ENCODE data around the gene TUBB4B.

Gene TUBB4B

DNA sequence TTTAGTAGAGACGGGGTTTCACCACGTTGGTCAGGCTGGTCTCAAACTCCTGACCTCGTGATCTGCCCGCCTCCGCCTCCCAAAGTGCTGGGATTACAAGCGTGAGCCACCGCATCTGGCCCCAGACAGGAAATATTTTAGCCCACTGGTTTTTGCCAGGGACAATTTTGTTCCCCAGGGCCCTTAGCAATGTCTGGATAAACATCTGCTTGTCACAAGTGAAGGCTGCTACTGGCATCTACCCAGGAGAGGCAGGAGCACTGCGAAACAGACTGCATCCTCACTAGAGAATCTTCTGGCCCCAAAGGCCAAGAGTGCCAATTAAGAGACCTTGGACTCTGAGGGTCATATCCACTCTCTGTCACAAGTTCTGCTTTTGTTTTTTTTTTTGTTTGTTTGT, 38.1 kb upstream of the TUBB4B start:
- peaks cover 17% of the 10 kb centered on the region for H3K4me1 ChIP-seq (ENCODE audit: insufficient read depth, poor library complexity, severe bottlenecking)
- no peak overlapping the region for H3K27ac ChIP-seq (ENCODE audit: poor library complexity, severe bottlenecking)
- TF ChIP-seq, protein P1, sequence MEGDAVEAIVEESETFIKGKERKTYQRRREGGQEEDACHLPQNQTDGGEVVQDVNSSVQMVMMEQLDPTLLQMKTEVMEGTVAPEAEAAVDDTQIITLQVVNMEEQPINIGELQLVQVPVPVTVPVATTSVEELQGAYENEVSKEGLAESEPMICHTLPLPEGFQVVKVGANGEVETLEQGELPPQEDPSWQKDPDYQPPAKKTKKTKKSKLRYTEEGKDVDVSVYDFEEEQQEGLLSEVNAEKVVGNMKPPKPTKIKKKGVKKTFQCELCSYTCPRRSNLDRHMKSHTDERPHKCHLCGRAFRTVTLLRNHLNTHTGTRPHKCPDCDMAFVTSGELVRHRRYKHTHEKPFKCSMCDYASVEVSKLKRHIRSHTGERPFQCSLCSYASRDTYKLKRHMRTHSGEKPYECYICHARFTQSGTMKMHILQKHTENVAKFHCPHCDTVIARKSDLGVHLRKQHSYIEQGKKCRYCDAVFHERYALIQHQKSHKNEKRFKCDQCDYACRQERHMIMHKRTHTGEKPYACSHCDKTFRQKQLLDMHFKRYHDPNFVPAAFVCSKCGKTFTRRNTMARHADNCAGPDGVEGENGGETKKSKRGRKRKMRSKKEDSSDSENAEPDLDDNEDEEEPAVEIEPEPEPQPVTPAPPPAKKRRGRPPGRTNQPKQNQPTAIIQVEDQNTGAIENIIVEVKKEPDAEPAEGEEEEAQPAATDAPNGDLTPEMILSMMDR (IDR thresholded peaks at IDR 0.05; ENCODE audit: poor library complexity, severe bottlenecking), result no peak
- H3K4me3 ChIP-seq (ENCODE audit: severe bottlenecking), result no peak overlapping the region
- no peak for DNase-seq (ENCODE audit: low spot score)
- H3K27me3 ChIP-seq (ENCODE audit: insufficient read depth, poor library complexity, severe bottlenecking), result no peaks in the 10 kb centered on the region
- no peaks in the 10 kb centered on the region for H3K9me3 ChIP-seq (ENCODE audit: severe bottlenecking)
- peaks cover 8% of the 10 kb centered on the region; the same call in 1 of the 2 replicates for H3K36me3 ChIP-seq (ENCODE audit: low read depth)
- ATAC-seq (ENCODE audit: low read depth), result no peak

DNA sequence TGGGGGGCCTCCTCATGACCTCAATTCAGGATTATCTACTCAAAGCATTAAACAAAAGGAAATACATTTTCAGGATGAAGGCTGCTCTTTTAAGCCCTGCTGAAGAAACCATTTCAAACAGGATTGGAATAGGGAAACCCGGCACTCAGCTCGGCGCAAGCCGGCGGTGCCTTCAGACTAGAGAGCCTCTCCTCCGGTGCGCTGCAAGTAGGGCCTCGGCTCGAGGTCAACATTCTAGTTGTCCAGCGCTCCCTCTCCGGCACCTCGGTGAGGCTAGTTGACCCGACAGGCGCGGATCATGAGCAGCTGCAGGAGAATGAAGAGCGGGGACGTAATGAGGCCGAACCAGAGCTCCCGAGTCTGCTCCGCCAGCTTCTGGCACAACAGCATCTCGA, 36.4 kb upstream of the TUBB4B start:
- H3K36me3 ChIP-seq (ENCODE audit: low read depth), result peaks cover 11% of the 10 kb centered on the region; the same call in 1 of the 2 replicates
- TF ChIP-seq, protein P1 (IDR thresholded peaks at IDR 0.05; ENCODE audit: poor library complexity, severe bottlenecking), result no peak
- ATAC-seq (ENCODE audit: low read depth), result no peak
- H3K4me1 ChIP-seq (ENCODE audit: insufficient read depth, poor library complexity, severe bottlenecking), result peaks cover 11% of the 10 kb centered on the region
- peak overlapping the region; percentile 91 for H3K4me3 ChIP-seq (ENCODE audit: severe bottlenecking)
- H3K27me3 ChIP-seq (ENCODE audit: insufficient read depth, poor library complexity, severe bottlenecking), result no peaks in the 10 kb centered on the region
- H3K27ac ChIP-seq (ENCODE audit: poor library complexity, severe bottlenecking), result peak overlapping the region; percentile 41
- no peaks in the 10 kb centered on the region for H3K9me3 ChIP-seq (ENCODE audit: severe bottlenecking)
- no peak for DNase-seq (ENCODE audit: low spot score)

DNA sequence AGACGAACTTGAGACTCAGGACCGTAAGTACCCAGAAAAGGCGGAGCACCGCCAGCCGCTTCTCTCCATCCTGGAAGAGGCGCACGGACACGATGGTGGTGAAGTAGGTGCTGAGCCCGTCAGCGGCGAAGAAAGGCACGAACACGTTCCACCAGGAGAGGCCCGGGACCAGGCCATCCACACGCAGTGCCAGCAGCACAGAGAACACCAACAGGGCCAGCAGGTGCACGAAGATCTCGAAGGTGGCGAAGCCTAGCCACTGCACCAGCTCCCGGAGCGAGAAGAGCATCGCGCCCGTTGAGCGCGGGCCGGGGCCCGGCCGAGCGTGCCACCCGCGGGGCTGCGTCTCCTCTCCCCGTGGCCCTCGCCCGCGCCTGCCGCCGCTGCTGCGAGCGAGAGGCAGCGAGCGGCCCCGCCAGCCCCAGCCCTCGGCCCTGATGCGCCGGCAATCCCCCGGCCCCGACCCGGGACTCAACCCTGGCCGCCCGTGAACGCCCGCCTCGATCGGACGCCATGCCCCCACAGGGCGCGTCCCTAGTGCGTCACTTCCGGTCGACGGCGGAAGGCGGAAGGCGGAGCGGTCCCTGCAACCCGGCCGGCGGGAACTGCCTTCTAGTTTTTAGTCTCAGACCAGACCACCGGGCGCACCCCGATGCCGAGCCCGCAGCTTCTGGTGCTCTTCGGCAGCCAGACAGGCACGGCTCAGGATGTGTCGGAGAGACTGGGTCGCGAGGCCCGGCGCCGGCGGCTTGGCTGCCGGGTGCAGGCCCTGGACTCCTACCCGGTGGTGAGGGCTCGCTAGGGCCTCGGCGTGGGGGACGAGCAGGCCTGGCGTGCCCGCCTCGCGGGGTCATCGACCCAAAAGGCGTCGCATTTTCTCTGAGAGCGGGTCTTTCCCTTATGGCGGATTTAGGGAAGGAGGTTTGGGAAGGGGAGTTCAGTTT, 35.7 kb upstream of the TUBB4B start, which contains the start of the genes NDOR1 and TMEM203:
NDOR1 (plus strand) TSS at position 575 of the 944 bp plus-strand sequence; CDS start at position 653, 78 bp downstream.
TMEM203 (minus strand) TSS at position 523 of the 944 bp plus-strand sequence; CDS start at position 289, 234 bp downstream.
- Histone ChIP-seq H3K4me3 (ENCODE audit: severe bottlenecking) (peak within 1 kb of the TSS; percentile 91), H3K4me1 (ENCODE audit: insufficient read depth, poor library complexity, severe bottlenecking) (peaks cover 11% of the 10 kb centered on the region), H3K27ac (ENCODE audit: poor library complexity, severe bottlenecking) (peak within 1 kb of the TSS; percentile 41), H3K9me3 (ENCODE audit: severe bottlenecking) (no peaks in the 10 kb centered on the region), H3K36me3 (ENCODE audit: low read depth) (peaks cover 13% of the 10 kb centered on the region; the same call in 1 of the 2 replicates), H3K27me3 (ENCODE audit: insufficient read depth, poor library complexity, severe bottlenecking) (no peaks in the 10 kb centered on the region)
- ATAC-seq (ENCODE audit: low read depth) (peak; percentile 36), DNase-seq (ENCODE audit: low spot score) (peak; percentile 91)
- TF ChIP-seq, protein P1 (IDR thresholded peaks at IDR 0.05; ENCODE audit: poor library complexity, severe bottlenecking), result no peak

DNA sequence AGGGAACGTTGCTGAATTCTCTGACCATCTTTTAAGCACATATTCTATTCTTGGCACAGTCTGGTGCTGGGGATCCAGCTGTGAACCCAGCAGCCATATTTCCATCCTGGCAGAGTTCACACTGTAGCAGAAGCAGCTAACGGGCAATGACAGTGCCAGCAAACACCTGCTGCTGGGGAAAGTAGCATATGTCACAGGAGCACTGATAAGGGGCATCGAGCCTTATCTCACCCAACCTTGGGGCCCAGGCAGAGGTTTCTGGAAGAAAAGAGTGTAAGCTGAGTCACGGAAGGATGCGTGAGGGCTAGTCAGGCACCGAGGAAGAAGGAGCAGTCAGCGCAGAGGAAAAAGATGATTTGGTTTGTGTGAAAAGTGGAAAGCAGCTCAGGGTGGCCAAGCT, 34.5 kb upstream of the TUBB4B start:
- DNase-seq (ENCODE audit: low spot score) (no peak), ATAC-seq (ENCODE audit: low read depth) (no peak)
- Histone ChIP-seq H3K9me3 (ENCODE audit: severe bottlenecking) (no peaks in the 10 kb centered on the region), H3K4me1 (ENCODE audit: insufficient read depth, poor library complexity, severe bottlenecking) (peaks cover 11% of the 10 kb centered on the region), H3K27ac (ENCODE audit: poor library complexity, severe bottlenecking) (no peak overlapping the region), H3K27me3 (ENCODE audit: insufficient read depth, poor library complexity, severe bottlenecking) (no peaks in the 10 kb centered on the region), H3K36me3 (ENCODE audit: low read depth) (peaks cover 15% of the 10 kb centered on the region; the same call in 1 of the 2 replicates), H3K4me3 (ENCODE audit: severe bottlenecking) (peak overlapping the region; percentile 91)
- TF ChIP-seq, protein P1 (IDR thresholded peaks at IDR 0.05; ENCODE audit: poor library complexity, severe bottlenecking), result no peak
